ENCODE results near the gene TOLLIP. TPM values are rescaled to one million over a fixed set of nuclear protein-coding genes. Genes with fewer than 3 reads are reported as not detected.
"Not testable (repeated sequence)": the region's sequence is repeated elsewhere in the genome, so short reads cannot be mapped to it uniquely, and the experiment has no call there.

Gene TOLLIP
- total RNA-seq, 1 donor from 2014 or later: 139 TPM

DNA sequence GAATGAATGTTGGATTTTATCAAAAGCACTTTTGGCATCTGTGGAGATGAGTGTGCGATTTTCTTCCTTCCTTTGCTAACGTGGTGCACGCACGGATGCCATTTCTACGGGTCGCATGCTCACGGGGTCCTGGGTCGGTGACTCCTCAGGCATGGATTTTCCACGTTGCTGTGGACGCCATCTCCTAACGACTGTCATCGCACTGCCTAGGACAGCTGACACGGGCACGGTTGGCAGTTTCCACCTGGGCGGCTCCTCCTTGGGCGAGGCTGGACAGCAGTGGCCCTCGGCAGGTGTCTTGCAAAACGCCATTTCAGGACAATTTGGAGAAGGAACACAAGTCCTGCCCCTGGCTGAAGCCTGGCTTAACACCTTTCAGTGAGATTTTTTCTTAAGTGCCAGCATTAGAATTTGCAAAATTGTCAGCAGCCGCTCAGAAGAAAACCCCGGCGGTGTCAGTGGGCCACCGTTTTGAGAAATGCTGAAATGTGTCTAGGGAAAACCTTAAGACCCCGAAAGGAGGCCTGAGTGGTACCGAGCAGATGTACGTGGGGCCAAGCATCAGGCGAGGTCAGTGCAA lies 34.7 kb upstream of the TOLLIP start:
- no peak for DNase-seq (ENCODE audit: low spot score)

DNA sequence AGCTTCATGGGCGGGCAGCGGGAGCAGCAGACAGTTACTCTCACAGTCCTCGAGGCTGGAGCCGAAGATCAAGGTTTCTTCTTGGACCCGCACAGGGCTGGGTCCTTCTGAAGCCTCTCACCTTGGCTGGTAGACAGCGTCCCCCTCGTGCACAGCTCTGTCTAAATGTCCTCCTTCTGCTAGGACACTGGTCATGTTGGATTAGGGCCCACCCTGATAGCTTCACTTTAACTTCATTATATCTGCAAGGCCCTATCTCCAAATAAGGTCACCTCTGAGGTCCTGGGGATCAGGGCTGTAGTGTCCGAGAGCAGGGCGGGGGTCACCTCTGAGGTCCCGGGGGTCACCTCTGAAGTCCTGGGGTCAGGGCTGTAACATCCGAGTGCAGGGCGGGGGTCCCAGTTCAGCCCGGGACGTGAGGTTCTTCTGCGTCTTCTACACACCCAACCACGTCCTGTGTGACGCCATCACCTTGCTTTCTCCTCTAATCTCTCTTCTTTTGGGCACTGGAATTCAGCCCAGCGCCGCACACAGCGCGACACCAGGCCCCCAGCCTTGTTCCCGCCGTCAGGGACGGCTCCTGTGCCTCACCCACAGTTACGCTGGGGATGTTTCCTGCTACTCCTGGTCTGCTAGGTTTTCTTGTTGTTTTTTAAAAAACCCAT lies 34.1 kb upstream of the TOLLIP start:
- no peak for DNase-seq (ENCODE audit: low spot score)

DNA sequence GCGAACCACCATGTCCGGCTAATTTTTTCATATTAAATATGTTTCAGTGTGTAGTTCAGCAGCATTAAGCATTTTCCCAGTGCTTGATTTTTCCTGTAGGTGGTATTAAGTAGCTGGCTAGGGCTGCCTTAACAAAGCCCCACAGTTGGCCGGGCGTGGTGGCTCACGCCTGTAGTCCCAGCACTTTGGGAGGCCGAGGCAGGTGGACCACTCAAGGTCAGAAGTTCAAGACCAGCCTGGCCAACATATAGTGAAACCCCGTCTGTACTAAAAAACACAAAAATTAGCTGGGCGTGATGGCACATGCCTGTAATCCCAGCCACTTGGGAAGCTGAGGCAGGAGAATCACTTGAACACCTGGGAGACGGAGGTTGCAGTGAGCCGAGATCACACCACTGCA lies 33.5 kb upstream of the TOLLIP start:
- DNase-seq (ENCODE audit: low spot score): no peak

DNA sequence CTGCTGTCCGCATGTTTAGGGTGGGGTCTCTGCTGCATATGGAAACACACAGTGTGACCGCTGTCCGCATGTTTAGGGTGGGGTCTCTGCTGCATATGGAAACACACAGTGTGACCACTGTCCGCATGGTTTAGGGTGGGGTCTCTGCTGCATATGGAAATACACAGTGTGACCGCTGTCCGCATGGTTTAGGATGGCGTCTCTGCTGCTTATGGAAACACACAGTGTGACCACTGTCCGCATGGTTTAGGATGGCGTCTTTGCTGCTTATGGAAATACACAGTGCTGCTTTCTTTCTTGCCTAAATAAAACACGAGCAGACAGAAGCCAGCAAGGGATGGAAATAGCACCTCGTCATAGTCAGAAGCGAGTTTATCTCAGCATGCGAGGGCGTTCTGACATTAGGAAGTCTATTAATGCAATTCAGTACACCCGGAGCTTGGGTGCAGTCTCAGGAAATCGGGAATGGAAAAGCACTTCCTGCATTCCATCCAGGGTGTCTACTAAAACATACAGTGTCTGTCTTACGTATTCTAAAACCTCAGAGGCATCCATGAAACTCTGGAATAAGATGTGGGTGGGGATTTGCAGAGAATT lies 32.6 kb upstream of the TOLLIP start:
- DNase-seq (ENCODE audit: low spot score): no peak

DNA sequence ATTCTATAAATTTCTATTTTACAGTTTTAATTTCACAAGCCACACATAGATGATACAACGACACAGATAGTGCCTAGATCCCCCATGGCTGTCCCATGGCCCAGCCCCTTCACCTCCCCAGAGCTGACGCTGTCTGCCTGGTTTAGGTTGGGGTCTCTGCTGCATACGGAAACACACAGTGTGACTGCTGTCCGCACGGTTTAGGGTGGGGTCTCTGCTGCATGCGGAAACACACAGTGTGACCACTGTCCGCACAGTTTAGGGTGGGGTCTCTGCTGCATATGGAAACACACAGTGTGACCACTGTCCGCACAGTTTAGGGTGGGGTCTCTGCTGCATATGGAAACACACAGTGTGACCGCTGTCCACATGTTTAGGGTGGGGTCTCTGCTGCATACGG lies 31.8 kb upstream of the TOLLIP start:
- not testable (repeated sequence) for DNase-seq (ENCODE audit: low spot score)

DNA sequence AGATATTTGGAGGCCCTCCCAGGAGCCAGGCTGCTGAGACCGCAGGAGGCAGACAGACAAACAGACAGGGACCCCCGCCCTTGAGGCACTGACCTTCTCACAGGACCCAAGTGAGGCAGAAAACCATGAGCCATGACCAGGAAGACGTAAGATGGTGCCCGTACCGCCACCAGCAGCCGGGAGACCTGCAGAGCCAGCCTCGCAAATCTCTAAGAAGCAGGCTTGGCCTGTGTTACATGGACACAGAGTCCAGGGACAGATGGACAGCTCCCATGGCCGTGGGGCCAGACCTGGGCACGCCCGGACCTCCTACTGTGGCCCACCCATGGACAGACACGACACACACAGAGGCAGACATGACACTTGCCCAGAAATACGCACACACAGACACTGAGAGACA lies 30.7 kb upstream of the TOLLIP start:
- no peak for DNase-seq (ENCODE audit: low spot score)

DNA sequence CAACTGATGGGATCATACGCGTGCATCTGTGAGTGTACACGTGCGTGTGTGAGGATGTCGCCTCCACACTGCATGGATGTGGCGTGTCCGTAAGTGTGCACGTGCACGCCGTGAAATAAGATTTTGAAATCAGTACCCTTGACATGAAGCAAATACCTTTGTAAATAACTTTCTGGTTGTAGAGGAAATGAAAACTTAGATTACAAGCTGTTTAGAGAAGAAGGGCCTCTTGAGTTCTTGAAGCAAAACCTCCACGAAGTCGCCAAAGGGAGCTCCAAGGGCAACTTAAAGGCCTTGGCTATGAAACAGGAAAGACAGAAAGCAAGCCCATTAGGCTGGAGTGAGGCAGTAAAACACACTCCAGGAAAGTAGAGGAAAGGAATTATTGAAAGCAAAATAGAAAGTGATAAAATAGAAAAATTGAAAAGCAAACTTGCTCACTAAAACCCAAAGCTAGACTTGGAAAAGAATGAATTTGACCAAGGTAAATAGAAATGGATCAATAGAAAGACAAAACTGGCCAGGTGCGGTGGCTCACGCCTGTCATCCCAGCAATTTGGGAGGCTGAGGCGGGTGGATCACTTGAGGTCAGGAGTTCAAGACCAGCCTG lies 29.7 kb upstream of the TOLLIP start:
- no peak for DNase-seq (ENCODE audit: low spot score)

DNA sequence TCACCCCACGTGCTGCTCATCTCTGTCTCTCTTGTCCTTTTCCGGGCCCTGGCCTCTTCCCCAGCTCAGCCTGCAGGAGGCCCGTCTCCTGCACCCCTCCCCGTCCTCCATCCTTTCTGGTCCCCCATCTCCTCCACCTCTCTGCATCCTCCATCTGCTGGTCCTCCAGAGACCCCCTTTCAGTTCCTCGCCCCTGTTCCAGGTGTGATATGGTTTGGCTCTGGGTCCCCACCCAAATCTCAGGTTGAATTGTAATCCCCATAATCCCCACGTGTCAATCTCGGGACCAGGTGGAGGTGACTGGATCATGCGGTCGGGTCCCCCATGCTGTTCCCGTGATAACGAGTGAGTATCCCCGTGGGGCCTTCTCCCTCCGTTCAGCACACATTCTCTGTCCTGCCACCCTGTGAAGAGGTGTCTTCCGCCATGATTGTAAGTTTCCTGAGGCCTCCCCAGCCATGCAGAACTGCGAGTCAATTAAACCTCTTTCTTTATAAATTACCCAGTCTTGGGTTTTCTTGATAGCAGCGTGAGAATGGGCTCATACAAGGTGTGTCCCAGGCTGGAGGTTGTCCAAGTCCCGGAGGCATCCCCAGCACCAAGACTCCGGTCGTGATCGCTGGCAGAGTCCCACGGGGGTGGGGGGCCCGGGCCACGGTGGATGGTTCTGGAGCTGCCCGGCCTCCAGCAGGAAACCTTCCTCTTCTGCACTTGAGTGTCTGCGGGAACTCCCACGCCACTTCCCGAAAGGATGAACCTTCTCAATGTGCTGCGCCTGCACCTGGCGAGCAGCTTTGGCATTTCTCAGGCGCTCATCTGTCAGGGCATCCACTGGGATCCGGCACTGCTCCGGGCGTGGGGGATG lies 29.0 kb upstream of the TOLLIP start:
- DNase-seq (ENCODE audit: low spot score): no peak

DNA sequence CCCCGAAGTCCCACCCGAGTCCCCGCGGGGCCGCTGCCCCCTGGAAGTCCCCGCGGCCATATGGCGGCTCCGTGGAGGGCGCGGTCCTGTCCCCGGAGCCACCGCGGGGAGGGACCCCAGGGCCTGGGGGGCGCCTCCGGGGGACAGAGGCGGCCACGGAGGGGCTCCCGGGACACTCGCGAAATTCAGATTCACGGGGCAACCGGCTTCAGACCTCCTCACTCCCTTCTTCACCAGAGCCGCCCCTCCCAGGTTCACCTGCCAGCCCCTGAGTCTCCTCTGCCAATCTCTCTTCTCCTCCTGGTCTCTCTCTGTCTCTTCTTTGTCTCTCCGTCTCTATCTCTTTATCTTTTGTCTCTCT lies 28.2 kb upstream of the TOLLIP start:
- no peak for DNase-seq (ENCODE audit: low spot score)

DNA sequence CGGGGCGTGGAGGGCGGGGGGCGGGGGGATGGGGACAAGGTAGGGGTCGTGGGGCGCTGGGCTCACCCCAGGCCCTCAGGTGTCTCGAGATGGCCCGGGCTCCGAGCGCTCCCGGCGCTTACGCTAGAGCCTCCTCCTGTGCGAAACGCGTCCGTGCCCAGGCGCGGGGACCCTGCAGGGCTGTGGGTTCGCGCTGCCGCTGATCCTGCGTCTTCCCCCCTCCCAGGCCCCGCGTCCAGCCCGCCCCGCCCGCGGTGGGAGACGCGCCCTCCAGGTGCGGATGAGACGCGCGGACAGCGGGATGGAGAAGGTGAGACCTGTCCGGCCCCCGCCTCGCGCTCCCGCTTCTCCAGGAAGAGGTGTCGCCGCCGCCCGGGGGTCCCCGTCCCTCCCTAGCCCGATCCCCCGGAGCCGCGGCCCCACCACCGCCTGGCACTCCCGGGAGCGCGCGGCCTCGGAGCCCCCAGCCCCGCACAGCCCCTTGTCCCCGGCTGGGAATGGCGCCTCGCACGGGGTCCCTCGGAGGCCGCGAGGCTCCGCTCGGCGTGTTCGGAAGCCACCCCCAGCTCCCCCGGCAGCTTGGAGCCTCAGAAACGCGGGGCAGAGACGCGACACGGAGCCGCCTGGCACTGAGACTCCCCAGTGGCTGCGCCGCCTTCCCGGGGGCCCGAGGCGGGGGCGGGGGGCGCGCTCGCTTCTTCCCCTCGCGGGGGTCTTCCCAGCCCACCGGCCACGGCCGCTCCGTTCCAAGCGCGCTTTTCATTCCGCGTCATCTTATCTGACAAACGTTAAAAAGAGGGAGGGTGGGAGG lies 27.6 kb upstream of the TOLLIP start:
- DNase-seq (ENCODE audit: low spot score): no peak

DNA sequence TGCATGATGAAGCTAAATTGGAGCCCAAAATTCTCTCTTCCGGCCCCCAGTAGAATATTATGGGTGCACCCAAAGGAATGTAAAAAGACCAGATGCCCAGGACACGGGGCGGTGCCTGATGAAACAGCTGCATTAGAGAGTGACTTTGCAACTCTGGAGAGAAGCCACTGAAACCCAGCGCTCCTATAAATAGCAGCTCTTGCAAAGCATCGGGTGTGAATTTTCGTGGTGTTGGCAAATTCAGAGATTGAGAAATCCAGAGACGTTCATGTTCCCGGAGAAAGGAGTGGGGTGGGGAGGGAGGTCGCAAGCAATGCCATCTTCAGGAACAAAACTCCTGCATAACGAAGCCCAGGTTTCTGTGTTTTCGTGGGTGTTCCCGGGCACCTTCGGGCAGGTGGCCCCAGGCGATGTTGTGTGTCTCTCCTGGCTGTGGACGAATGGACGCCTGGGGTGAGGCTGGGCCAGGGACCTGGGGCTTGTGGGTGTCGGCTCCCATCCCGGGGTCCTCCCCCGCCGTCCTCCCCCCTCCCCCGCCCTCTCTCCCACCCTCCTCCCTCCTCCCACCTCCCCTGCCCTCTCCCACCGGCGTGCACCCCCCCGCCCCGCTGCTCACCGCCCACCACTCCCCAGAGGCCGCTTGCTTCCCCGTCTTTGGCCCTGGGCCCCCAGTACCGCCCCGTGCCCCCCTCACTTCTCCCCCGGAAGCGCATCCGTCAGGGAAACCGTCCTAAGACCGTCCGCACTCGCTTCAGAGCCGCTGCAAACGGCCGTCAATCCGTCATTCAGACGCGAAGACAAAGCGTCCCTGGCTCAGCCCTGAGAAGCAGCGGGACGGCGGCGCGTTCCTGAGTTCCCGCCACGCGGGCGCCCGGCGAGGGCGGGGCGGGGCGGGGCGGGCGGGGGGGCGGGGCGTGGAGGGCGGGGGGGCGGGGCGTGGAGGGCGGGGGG lies 26.7 kb upstream of the TOLLIP start:
- DNase-seq (ENCODE audit: low spot score): peak; percentile 56

DNA sequence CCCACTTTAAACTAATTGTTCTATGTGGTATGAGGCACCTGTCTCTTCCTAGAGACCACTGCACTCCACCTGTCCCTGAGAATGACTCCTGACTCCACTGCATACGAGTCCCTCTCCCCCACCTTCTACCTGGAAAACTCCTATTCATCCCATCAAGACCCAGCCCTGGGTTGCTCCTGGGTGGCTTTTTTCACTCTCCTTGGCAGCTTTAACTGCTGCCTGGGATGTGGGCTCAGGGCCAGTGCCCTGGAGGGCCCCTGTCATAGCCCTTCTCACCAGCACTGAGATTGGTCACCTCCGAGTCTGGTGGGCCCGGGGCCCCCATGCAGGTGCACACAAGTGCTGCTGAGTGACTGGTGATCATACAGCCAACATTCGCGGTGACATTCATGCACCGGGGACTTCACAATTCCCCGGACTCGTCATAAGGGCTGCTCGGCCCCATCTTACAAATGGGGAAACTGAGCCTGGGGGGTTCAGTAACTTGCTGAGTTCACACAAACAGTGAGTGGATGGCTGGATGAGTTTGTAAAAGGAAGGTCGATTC lies 25.9 kb upstream of the TOLLIP start:
- no peak for DNase-seq (ENCODE audit: low spot score)

DNA sequence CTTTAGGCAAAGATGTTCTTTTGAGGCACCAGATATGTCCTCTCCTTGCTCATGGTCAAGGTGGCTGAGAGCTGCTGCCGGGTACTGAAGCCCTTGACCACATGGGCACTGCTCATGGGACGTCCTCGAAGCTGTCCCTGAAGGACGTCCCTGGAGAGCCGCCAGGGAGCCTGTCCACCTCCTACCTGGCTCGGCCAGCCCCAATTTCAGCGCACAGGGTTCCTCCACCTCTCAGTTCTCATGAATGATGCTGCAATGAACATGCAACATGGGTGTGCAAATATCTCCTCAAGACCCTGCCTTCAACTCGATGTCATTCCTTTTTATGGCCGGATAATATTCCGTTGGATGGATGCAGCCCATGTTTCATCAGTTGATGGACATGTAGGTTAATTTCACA lies 24.4 kb upstream of the TOLLIP start:
- no peak for DNase-seq (ENCODE audit: low spot score)

DNA sequence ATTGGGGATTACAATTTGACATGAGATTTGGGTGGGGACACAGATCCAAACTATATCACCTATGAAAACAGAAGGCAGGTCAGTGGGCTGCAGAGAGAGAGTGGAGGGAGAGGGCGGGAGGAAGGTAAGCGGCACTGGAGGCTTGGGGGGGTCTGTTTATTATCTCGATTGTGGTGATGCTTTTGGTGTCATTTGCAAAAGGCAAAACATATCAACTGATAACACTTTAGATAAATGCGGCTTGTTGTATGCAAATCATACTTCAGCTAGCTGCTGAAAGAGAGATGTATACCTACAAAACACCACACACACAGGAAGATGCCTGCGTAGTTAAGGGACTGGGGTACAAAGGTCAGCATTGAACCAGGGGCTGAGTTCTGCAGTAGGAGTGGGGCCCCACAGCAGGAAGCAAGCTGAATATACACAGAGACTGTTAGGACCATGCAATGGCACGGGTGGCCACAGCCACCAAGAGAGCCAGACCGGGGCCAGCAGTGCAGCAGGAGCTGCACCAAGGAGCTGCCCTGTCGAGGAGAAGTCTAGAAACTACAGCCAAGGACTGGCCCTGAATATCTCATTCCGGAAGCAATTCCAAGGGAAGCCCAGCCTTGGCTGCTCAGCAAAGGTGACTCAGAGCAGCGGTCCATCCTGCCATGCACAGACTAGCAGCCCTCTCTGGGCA lies 23.8 kb upstream of the TOLLIP start:
- no peak for DNase-seq (ENCODE audit: low spot score)

DNA sequence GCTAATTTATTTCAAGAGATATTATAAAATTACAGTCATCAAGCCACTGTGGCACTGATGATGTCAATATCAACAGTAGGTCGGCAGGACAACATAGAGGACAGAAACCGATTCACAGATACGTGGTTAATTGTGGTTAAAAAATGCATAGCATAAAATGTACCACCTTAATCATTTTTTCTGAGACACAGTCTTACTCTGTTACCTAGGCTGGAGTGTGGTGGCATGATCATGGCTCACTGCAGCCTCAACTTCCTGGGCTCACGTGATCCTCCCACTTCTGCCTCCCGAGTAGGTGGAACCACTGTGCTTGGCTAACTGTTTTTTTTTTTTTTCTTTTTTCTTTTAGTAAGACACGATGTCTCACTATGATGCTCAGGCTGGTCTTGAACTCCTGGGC lies 21.0 kb upstream of the TOLLIP start:
- no peak for DNase-seq (ENCODE audit: low spot score)

DNA sequence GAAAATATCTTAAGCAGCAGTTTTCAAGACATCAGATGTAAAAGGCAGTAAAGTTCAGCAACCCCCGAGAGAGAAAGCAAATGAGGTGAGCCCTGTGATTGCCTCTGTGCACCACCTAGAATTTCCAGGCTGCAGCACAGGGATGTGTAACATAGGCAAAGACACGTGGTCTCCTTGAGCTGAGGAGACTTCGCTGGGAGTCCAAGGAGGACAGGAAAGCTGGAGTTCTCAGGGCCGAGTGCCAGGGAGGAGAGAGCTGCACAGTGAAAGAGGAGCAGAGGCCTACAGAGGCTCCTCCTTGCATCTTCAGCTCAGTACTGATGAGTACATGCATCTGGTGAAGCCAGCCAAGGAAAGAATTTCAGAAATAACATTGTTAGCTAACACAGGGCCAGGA lies 17.6 kb upstream of the TOLLIP start:
- DNase-seq (ENCODE audit: low spot score): no peak

DNA sequence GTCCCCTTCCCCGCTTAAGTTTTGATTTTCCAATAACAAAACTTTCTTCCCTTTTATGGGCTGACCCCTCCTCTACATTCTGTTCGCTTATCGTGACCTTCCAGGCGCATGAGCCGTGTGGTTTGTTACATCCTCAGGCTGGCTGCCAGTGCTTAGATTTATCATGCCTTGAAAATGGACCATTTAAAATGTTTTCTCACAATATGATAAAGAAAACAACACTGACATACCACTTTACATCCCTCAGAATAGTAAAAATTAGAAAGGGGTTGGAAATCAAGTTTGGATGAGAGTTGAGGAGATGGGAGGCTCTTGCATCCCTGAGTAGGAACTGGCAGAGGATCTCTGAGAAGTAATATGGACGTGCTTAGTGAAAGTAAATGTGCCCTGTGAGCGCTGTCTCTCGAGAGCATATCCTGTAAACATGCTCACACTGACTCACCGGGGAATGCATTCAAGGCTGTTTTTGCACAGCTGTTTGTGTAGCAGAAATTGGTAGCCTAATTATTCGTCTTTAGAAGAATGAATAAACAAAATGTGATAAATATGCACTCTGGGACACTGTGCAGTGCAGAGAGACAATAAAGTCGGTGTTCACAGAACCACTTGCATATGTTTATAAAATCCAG lies 17.1 kb upstream of the TOLLIP start:
- no peak for DNase-seq (ENCODE audit: low spot score)

DNA sequence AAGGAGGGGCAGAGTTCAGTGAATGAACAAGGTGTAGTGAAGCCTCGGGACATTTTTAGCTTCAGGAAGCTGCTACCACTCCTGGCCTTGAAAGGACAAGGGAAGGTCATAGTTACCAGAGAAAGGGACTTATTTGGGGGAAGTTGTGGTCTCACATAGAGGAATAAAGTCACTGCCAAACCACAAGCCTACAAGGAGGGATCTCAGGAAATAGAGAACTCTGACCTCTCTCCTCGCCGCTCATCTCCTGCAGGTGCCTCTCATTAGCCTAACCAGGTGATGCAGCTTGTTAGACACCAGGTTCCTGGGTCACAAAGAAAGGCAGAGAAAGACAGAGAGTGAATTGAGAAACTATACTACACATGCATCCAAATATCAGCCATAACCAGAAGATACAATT lies 14.3 kb upstream of the TOLLIP start:
- no peak for DNase-seq (ENCODE audit: low spot score)

DNA sequence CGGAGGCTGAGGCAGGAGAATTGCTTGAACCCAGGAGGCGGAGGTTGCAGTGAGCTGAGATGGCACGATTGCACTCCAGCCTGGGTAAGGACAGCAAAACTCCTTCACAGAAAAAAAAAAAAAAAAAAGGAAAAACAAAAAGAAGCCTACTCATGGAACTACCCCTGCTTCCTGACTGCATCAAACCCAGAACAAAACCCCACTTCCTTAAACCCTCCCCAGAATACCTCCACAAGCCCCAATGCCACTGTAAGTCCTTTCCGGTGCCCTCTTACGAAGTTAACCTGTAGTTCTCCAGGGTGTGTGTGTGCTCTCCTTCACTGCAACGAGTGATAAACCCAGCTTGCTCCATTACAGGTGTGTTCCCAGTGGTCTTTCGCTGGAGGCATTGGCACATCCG lies 8.6 kb upstream of the TOLLIP start:
- DNase-seq (ENCODE audit: low spot score): no peak
